GM21576 (cell line): ENCODE data around the gene CAMK1D.

Experiments
- ATAC-seq: cut with Tn5 transposase; IDR thresholded peaks from one replicate; pipeline ENCODE4 v1.9.1; 2021; ENCODE audit warnings: mild to moderate bottlenecking, moderate library complexity; ENCODE audit not compliant: unreplicated experiment

Gene CAMK1D

DNA sequence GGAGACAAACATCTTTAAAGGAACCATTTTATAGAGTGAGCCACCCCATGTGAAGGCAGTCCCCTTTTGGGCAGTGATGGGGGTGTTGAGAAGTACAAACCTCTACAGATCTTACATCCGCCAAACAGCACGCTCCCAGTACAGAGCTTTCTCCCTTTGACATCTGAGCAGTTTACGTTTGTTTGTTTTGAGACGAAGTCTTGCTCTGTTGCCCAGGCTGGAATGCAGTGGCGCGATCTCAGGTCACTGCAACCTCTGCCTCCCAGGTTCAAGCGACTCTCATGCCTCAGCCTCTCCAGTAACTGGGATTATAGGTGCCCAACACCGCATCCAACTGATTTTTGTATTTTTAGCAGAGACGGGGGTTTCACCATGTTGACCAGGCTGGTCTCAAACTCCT lies 523.2 kb downstream of the CAMK1D start:
- ATAC-seq = no peak

DNA sequence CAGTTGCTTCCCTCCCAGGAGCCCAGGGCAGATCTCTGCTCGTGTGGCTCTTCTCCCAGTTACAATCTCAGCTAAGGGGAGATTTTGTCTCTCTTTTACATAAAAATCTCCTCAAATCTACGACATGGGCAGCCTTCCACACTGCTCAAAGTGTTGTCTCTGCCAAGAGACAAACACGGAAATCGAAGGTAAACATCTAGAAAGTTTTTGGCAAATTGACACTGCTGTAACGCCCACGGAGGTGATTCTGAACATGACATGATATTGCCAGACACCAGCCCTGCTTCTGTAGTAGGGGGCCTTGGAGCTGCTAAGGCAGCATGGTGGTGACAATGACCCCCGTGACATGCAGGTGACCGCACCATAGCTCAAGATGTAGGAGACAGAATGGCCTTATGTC lies 523.8 kb downstream of the CAMK1D start:
- ATAC-seq = no peak

DNA sequence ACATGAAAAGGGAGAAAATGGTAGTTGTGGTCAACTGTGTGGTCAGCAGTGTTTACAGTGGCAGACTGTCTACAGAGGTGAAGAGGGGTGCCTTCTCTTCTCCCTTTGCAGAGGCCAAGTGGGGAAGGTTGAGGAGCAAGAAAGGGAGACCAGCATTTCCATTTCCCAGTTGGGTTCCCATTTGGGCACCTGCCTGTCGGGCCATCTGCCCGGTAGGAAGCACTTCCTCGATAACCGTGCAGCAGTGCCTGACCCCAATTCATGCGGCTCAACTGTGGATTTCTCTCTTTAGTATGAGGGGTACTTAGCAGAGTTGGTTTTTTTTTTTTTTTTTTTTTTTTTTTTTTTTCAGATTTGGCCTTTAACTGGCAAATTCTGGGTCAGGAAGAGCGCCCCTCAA lies 525.2 kb downstream of the CAMK1D start:
- no peak for ATAC-seq

DNA sequence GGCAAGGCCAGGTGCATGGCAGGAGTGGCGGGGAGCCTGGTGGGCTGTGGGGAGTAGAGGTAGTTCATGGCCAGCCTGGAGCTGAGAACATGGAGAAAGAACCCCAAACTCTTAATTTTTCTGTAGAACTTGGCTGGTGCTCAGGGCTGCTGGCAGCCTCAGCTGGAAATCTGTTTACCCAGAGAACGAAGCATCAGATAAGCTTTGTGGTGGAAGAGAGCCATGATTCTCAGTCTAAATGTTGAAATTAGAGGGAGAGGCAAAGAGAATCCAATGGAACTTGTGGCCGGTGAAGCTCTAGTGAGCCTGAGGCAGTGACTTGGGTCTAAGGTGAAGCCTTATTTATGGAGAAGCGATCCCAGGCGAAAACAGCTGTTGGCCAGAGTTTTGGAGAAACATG lies 525.8 kb downstream of the CAMK1D start:
- no peak for ATAC-seq

DNA sequence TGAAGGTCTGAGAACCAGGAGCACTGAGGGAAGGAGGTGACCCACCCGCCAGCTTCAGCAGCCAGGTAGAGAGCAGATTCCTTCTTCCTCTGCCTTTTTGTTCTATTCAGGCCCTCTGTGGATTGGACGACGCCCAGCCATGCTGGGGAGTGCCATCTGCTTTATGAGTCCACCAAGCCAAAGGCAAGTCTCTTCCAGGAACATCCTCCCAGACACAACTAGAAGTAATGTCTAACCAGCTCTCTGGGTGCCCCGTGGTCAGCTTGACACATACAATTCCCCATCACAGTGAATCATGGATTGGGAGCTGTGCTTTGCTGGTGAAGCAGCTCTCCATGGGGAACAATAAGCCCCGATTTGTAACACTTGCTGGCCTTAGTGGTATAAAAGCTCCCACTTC lies 526.9 kb downstream of the CAMK1D start:
- no peak for ATAC-seq

DNA sequence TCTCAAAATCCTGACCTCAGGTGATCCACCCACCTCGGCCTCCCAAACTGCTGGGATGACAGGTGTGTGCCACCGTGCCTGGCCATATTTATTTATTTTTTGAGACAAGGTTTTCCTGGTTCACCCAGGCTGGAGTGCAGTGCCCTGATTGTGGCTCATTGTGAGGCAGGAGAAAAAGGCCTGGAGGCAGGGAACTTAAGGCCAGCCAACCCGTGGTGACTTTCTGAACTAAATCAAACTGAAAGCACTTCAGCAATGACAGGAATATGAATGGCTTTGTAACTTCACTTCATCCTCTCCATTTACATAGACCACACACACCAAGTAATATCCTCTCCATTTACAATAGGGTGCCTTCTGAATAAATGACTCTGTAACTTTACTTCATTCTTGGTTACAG lies 527.8 kb downstream of the CAMK1D start:
- ATAC-seq = no peak

DNA sequence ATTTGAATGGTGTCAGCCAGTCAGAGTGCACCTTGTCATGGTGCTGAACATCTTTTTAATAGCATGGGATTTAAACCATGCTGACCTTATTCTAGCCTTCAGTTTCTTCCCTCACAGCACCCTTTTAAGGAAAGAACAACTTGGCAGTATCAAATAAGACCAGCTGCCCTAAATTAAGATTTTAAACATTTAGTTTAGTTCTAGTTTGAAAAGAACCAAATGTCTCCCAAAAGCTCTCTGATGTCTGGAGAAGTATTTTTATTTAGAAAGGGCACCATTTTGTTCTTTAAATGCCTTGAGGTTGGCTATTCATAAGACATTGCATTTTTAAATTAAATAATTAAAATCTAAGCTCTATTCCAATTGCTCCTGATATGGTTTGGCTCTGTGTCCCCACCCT lies 531.1 kb downstream of the CAMK1D start:
- ATAC-seq = no peak

DNA sequence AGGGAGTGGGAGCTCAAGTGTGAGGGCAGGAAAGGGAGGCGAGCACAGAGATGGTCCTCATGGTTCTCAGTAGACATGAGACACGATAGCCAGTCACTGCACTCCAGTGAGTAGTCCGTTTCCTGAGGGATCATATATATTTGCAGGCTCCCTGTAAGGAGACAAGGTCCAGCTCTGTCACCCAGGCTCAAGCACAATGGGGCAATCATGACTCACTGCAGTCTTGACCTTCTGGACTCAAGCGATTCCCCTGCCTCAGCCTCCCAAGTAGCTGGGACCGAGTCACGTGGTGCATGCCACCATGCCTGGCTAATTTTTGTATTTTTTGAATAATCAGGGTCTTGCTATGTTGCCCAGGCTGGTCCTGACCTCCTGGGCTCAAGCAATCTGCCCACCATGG lies 535.5 kb downstream of the CAMK1D start:
- ATAC-seq = no peak
